CD1c-positive myeloid dendritic cell (primary cell): Measurements from ENCODE around the gene DGKD.
"Not testable (repeated sequence)": the region's sequence is repeated elsewhere in the genome, so short reads cannot be mapped to it uniquely, and the experiment has no call there.

Experiments
- DNase-seq: peaks from one replicate; pipeline ENCODE4 v3.0.0-alpha.2; 2016; ENCODE audit errors: extremely low spot score

The DGKD gene, protein sequence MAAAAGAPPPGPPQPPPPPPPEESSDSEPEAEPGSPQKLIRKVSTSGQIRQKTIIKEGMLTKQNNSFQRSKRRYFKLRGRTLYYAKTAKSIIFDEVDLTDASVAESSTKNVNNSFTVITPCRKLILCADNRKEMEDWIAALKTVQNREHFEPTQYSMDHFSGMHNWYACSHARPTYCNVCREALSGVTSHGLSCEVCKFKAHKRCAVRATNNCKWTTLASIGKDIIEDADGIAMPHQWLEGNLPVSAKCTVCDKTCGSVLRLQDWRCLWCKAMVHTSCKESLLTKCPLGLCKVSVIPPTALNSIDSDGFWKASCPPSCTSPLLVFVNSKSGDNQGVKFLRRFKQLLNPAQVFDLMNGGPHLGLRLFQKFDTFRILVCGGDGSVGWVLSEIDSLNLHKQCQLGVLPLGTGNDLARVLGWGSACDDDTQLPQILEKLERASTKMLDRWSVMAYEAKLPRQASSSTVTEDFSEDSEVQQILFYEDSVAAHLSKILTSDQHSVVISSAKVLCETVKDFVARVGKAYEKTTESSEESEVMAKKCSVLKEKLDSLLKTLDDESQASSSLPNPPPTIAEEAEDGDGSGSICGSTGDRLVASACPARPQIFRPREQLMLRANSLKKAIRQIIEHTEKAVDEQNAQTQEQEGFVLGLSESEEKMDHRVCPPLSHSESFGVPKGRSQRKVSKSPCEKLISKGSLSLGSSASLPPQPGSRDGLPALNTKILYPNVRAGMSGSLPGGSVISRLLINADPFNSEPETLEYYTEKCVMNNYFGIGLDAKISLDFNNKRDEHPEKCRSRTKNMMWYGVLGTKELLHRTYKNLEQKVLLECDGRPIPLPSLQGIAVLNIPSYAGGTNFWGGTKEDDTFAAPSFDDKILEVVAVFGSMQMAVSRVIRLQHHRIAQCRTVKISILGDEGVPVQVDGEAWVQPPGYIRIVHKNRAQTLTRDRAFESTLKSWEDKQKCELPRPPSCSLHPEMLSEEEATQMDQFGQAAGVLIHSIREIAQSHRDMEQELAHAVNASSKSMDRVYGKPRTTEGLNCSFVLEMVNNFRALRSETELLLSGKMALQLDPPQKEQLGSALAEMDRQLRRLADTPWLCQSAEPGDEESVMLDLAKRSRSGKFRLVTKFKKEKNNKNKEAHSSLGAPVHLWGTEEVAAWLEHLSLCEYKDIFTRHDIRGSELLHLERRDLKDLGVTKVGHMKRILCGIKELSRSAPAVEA

GRCh38 chr2:233353769-233354499 lies at the start of gene DGKD:
TSS of gene DGKD (plus strand) at chr2:233354494. CDS start at chr2:233354519, 25 bp downstream.
- peak; percentile 82 for DNase-seq

DNA sequence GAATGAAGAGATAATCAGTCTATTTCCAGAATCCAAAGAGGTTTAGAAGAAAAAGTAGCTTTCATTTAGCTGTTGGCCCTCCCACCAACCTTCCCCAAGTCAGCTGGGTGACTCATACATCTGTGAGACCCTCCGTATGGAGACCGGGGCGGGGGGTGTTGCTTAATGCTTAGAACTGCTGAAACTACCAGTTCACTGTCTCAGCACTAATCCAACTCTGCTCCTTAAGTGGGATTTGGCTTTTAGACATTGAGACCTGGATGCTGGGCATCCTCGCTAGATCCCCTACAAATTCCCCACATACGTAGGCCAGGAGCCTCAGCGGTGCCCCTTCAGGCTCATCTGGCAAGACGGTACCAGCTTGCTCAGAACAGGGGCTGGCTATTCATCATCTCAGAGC lies 46.7 kb upstream of the DGKD start, which contains the start of gene SAG:
SAG (plus strand) TSS at position 252 of the 400 bp plus-strand sequence. CDS start 1,374 bp downstream, outside the sequence.
- no peak for DNase-seq

DNA sequence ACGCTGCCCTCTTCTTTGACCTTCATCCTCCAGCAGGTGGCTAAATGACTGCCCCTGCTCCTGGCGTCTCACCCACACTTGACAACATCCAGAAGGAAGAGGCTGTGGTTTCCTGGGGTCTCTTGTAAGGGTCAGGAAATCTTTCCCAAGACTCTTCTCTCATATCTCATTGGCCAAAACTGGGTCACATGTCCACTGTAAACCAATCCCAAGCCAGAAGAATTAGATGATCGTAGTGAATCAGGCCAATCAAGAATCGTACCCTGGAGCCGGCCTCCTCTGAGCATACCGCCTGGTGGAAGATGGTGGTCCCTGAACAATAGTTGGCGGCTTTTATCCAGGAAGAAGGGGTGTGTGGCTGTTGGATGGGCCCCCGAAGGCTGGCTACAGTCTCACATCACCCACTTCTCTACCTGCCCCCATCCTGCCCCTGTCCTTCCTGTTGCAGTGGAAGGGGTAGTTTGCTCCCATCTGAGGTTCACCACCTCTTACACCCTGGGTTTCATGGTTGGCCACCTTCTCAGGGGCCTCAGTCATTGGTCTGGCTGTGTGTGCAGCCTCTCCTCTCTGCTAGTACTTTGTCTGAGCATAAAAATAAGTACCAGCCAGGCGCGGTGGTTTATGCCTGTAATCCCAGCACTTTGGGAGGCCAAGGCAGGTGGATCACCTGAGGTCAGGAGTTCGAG lies 42.9 kb upstream of the DGKD start:
- no peak for DNase-seq

DNA sequence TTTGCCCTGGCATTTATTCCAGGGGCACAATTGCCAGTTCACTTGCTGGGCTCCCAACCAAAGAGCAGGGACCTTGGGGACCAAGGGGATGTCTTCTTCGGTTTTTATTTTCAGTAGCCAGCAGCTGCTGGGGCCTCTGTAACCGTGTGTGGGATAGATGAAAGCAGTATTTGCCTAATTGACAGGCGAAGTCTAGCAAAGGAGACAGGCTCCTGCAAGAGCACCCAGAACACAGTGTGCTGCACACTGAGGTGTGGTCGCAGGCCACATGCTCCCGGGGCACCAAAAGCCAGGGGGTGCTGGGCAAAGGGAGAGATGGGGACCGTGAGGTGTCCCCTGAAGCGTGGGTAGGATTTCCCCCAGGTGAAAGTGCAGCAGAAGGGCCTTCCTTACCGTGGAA lies 41.4 kb upstream of the DGKD start:
- no peak for DNase-seq

DNA sequence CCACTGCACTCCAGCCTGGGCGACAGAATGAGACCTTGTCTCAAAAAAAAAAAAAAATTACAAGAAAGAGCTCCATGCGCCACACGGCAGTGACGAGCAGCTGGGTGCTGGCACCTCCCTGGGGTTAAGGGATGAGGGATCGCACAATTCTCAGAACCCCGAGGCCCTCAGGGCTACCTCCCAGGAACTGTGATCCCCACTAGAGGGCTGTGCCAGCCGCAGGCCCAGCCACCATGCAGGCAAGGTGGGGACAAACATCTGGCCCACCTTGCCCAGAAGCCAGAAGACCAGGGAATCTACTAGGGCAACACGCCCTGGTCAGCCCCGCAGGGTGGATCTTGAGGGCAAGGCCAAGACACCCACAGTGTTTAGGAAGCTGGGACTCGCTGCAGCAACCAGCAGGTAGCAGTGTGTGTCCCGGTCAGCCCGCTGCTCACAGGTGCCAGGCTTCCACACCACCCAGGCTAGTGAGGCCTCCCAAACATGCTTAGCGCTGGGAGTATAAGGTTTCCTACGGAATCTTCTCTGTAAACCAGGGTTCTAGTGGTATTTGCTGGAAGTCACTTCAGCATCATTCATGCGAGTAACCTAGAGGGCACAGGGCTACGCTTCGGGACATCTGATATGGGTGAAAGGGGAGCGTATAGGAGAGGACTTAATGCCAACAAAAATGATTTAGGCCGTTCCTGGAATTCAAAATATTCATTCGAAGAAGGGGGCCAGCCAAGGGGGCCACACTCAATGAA lies 39.9 kb upstream of the DGKD start:
- DNase-seq = no peak

GRCh38 chr2:233317196-233317943 lies 36.9 kb upstream of the DGKD start:
- DNase-seq = no peak

GRCh38 chr2:233319256-233319655 lies 35.0 kb upstream of the DGKD start:
- no peak for DNase-seq

- no peak for DNase-seq
Measured at GRCh38 chr2:233320470-233320869, 33.8 kb upstream of the DGKD start.

DNA sequence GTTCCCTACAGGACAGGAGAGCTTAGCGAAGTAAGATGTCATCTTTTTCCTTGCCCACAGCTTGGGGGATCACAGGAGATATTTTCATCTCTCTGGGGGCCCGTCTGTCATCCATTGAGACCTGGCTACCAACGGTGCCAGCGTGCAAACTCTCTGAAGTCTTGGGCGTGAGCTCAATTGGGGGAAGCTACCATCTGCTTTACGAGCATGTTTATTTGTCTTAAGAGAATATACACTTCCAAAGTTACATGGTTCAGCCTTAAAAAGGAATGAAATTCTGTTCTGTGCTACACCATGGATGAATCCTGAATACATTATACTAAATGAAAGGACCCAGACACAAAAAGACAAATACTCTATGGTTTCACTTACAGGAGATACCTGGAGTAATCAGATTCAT lies 33.1 kb upstream of the DGKD start:
- DNase-seq = no peak

- DNase-seq = no peak
Measured at GRCh38 chr2:233323851-233324250, 30.4 kb upstream of the DGKD start.

DNA sequence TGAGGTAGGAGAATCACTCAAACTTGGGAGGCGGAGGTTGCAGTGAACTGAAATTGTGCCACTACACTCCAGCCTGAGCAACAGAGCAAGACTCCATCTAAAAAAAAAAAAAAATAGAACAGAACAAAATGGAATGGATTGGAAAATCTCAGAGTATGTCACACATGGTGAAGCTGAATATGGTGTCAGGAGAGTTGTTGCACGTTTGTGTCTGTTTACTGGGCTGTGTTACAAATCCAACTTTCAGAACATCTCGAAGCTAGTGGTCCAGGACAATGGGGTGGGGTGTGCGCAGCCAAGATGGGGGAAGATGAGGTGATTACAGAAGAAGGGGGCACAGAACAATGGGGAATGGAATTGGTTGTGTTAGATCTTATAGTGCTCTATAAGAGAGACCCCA lies 29.0 kb upstream of the DGKD start:
- no peak for DNase-seq

- DNase-seq = no peak
Measured at GRCh38 chr2:233325814-233326213, 28.5 kb upstream of the DGKD start.

DNA sequence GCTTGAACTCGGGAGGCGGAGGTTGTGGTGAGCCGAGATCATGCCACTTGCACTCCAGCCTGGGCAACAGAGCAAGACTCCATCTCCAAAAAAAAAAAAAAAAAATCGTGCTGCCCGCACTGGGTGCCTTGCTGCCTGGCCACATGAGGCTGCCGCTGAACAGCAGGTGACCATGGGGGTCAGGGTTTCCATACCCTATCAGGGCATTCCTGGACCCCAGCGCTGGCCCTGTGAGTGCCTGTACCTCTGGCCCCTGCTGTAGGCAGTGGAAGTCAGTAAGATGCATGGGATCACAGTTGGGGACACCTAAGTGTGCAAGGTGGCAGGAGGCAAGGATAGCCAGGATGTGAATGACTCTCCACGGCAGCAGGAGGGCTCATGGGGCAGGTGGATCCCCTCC lies 27.8 kb upstream of the DGKD start:
- no peak for DNase-seq

GRCh38 chr2:233328922-233329321 lies 25.4 kb upstream of the DGKD start:
- DNase-seq = no peak

DNA sequence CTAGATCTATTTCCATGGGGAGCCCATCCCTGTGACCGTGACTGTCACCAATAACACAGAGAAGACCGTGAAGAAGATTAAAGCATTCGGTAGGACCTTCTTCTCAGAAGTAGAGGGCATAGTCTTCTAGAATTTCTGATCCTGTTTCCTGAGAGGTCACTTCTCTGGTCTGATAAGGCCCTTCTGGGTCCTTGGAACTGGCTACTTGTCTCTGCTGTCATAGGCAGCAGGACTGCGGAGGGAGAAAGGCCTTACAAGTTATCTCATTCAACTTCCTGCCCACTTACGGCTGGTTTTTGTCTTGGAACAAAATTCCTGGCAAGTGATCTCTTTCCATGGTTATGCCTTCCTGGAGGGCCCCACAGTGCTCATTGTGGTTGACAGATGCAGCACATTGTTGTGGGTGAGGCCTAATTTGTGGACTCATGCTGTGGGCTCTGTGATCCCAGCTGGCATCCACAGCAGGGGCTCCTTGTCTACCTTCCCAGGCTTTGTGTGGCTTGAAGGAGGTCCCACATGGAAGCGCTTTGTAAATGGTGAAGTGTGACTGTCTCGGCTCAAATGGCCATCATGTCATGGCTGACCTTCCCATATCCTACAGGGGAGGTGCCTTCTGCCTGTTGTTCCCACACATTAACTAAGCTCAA lies 24.7 kb upstream of the DGKD start:
- DNase-seq = no peak

DNA sequence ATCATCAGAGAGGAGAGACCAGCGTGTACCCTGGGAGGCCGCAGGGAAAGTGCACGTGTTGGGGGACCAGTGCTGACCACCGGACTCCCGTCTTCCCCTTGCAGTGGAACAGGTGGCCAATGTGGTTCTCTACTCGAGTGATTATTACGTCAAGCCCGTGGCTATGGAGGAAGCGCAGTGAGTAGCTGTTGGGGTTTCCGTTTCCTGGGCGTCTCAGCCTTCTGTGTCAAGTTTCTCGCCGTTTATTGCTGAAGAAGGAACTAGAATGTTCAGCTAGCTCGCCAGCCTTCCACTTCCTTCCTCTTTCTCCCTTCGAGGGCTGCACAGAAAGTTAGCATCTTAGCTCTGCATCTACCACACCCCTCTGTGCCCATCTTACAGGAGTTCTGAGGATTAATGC lies 22.8 kb upstream of the DGKD start:
- peak; percentile 91 for DNase-seq

DNA sequence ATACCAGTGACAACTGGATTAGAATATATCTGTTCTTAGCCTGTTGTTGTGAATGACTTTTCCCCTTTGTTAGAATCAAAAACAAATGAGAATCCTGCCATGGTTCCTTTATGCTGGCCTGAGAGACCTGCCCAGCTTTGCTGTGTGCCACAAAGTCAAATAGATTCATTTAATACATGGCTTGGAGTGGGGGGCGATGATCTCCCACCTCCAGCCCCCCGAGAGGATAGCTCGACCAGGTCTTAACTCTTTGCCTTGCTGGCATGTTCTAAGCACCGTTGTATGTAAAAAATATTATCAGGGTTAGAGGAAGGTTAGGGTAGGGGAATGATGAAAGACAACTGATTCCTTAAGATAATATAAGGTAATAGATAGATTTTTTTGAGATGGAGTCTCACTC lies 22.2 kb upstream of the DGKD start:
- DNase-seq = no peak

DNA sequence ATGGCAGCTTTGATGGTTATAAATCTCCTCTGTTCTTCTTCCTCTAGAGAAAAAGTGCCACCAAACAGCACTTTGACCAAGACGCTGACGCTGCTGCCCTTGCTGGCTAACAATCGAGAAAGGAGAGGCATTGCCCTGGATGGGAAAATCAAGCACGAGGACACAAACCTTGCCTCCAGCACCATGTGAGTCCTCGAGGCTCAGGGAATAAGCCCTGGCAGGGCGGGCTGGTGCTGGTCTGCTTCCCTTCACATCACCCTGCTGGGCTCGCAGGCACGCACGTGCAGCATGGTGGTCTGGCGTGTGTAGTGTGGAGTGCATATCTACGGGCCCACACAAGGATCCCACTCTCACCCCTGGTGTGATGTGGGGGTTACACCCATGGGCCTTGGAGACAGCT lies 19.4 kb upstream of the DGKD start:
- DNase-seq = no peak

- DNase-seq = not testable (repeated sequence)
Measured at GRCh38 chr2:233336091-233336490, 18.2 kb upstream of the DGKD start.
